ENCODE data around the gene MYPOP.
"Not testable (repeated sequence)": the region's sequence is repeated elsewhere in the genome, so short reads cannot be mapped to it uniquely, and the experiment has no call there.

Gene MYPOP

GRCh38 chr19:45873219-45873772, 29.1 kb downstream of the MYPOP start:
- intact Hi-C loops (cut with DNase I): no loop called here
- no peak for DNase-seq

- intact Hi-C loops (cut with DNase I): no loop called here
- no peak for DNase-seq
Measured at GRCh38 chr19:45872095-45872919, 30.1 kb downstream of the MYPOP start.

GRCh38 chr19:45870798-45871197, 31.6 kb downstream of the MYPOP start:
- intact Hi-C loops (cut with DNase I): no loop called here
- no peak for DNase-seq

- intact Hi-C loops (cut with DNase I); DNase-seq: not testable (repeated sequence)
Measured at GRCh38 chr19:45867241-45867640, 35.2 kb downstream of the MYPOP start.

GRCh38 chr19:45866400-45867176, 35.8 kb downstream of the MYPOP start:
- no peak for DNase-seq
- intact Hi-C loops (cut with DNase I): no loop called here

GRCh38 chr19:45865269-45865948, 37.0 kb downstream of the MYPOP start:
- DNase-seq: no peak
- intact Hi-C loops (cut with DNase I): no loop called here

GRCh38 chr19:45864629-45865082, 37.8 kb downstream of the MYPOP start:
- DNase-seq: no peak
- intact Hi-C loops (cut with DNase I): no loop called here

- peak in 21 of 42 donors; percentile 19 to 65 (median 33) for DNase-seq
- intact Hi-C loops (cut with DNase I): loop anchor here (2.0 kb wide), 1 partner anchor 23 kb away; the partner anchor contains the start of gene IRF2BP1
Measured at GRCh38 chr19:45863840-45864628, 38.4 kb downstream of the MYPOP start, which contains the start of gene FOXA3. Gene FOXA3 (plus strand): TSS chr19:45864326. CDS start chr19:45864457, 131 bp downstream.

- intact Hi-C loops (cut with DNase I): loop anchor here (2.0 kb wide), 1 partner anchor 23 kb away; the partner anchor contains the start of gene IRF2BP1
- no peak for DNase-seq
Measured at GRCh38 chr19:45863335-45863839, 39.0 kb downstream of the MYPOP start.

GRCh38 chr19:45862564-45863334, 39.7 kb downstream of the MYPOP start, which contains the start of gene SYMPK:
Gene SYMPK (minus strand): TSS chr19:45863147. CDS start chr19:45854495, 8,652 bp downstream.
- peak; percentile 98 to 100 (median 99) for DNase-seq
- intact Hi-C loops (cut with DNase I): loop anchor here (2.0 kb wide), 1 partner anchor 24 kb away; the partner anchor contains the start of gene IRF2BP1

- no peak for DNase-seq
- intact Hi-C loops (cut with DNase I): loop anchor here (2.0 kb wide), 1 partner anchor 25 kb away; the partner anchor contains the start of gene IRF2BP1
Measured at GRCh38 chr19:45862271-45862563, 40.2 kb downstream of the MYPOP start.

GRCh38 chr19:45860359-45861259, 41.8 kb downstream of the MYPOP start:
- DNase-seq: no peak
- intact Hi-C loops (cut with DNase I): no loop called here

- no peak for DNase-seq
- intact Hi-C loops (cut with DNase I): no loop called here
Measured at GRCh38 chr19:45854167-45854778, 48.1 kb downstream of the MYPOP start.

GRCh38 chr19:45852983-45853382, 49.4 kb downstream of the MYPOP start:
- intact Hi-C loops (cut with DNase I): no loop called here
- no peak for DNase-seq

- intact Hi-C loops (cut with DNase I): no loop called here
- no peak for DNase-seq
Measured at GRCh38 chr19:45852145-45852750, 50.2 kb downstream of the MYPOP start.

Measured in head of caudate nucleus (tissue), 42 donors.